SK-N-SH treated with all-trans-retinoic acid at 6 μM for 48 hours (cell line): ENCODE data around the gene VTI1A.

Experiments used
- ARNTL ChIP-seq: fragments of 450-650 bp; formaldehyde crosslinking; IDR thresholded peaks from 2 replicates; pipeline ENCODE4 v1.5.0; 2020; ENCODE audit warnings: low read depth, mild to moderate bottlenecking, moderate library complexity, borderline replicate concordance
- BACH2 ChIP-seq: fragments of 250-450 bp; sonication (Bioruptor Pico); IDR thresholded peaks from 2 replicates; pipeline ENCODE4 v1.9.0; 2021; ENCODE audit warnings: mild to moderate bottlenecking, borderline replicate concordance
- CSDC2 ChIP-seq: fragments of 250-450 bp; sonication (Bioruptor Pico); IDR thresholded peaks from 2 replicates; pipeline ENCODE4 v1.5.0; 2020; ENCODE audit warnings: mild to moderate bottlenecking, moderate library complexity
- PPARA ChIP-seq: fragments of 250-450 bp; sonication (Bioruptor Pico); IDR thresholded peaks from 2 replicates; pipeline ENCODE4 v1.5.0; 2020; ENCODE audit warnings: mild to moderate bottlenecking, borderline replicate concordance
- RARB ChIP-seq: fragments of 250-450 bp; sonication (Bioruptor Pico); IDR thresholded peaks from 2 replicates; pipeline ENCODE4 v1.8.0; 2021; ENCODE audit warnings: mild to moderate bottlenecking, moderate library complexity
- TOX ChIP-seq: fragments of 250-450 bp; sonication (Bioruptor Pico); IDR thresholded peaks from 2 replicates; pipeline ENCODE4 v1.8.0; 2021; ENCODE audit warnings: mild to moderate bottlenecking, moderate library complexity, borderline replicate concordance
- ZFP3 ChIP-seq: fragments of 250-450 bp; sonication (Bioruptor Pico); IDR thresholded peaks from 2 replicates; pipeline ENCODE4 v1.5.0; 2020; ENCODE audit warnings: mild to moderate bottlenecking, moderate library complexity
- TF ChIP-seq, protein P1 (sequence below): fragments of 250-450 bp; sonication (Bioruptor Pico); IDR thresholded peaks from 2 replicates; pipeline ENCODE4 v1.5.1; 2020; ENCODE audit warnings: low read depth, mild to moderate bottlenecking, moderate library complexity

DNA sequence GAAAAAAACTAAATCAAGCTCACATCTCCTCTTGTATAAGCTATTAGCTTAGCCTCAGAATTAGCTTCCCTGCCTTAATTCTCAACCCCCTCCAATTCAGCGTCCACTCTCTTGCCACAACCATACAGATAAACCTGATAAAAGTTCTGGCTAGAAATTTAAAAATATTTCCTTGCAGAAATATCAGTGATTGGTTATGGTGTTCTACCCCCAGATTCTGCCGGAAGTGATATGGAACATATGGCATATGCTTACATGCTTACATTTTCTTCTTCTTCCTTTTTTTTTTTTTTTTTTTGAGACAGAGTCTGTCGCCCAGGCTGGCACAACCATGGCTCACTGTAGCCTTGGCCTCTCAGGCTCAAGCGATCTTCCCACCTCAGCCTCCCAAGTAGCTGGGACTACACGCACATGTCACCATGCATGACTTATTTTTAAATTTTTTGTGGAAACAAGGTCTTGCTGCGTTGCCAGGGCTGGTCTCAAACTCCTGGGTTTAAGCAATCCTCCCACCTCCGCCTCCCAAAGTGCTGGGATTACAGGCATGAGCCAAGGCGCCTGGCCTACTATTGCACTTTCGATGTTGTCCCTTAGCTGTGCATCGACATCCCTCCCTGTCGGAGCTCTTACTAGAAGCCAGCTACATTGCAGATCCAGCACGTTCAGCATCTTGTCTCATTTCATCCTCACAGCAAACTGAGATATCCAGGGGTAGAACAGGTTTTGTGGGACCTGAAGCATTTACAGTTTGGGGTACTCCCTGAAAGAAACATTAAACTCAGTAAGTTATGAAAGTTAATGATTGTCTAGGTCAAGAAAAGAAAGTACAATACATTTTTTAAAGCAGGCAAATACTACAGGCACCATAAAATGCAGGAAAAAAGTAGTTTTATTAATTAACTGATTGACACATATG lies 297.4 kb downstream of the VTI1A start:
- no peak for TF ChIP-seq PPARA (CRISPR knock-in tag)
- no peak for TF ChIP-seq RARB (CRISPR knock-in tag)
- TF ChIP-seq ARNTL (CRISPR knock-in tag): no peak
- TF ChIP-seq, protein P1, sequence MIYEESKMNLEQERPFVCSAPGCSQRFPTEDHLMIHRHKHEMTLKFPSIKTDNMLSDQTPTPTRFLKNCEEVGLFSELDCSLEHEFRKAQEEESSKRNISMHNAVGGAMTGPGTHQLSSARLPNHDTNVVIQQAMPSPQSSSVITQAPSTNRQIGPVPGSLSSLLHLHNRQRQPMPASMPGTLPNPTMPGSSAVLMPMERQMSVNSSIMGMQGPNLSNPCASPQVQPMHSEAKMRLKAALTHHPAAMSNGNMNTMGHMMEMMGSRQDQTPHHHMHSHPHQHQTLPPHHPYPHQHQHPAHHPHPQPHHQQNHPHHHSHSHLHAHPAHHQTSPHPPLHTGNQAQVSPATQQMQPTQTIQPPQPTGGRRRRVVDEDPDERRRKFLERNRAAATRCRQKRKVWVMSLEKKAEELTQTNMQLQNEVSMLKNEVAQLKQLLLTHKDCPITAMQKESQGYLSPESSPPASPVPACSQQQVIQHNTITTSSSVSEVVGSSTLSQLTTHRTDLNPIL (CRISPR knock-in tag): no peak
- TF ChIP-seq ZFP3: no peak
- no peak for TF ChIP-seq CSDC2 (CRISPR knock-in tag)
- no peak for TF ChIP-seq BACH2
- no peak for TF ChIP-seq TOX (CRISPR knock-in tag)
